Hematopoietic multipotent progenitor cell treated with erythropoietin and hydrocortisone succinate and interleukin-3 and kit ligand, for 6 days (in vitro differentiated cells): Measurements from ENCODE around the gene TMIGD2.

Experiments used
- DNase-seq: peaks from one replicate; pipeline ENCODE4 v3.0.0-alpha.2; 2015

TMIGD2 gene

DNA sequence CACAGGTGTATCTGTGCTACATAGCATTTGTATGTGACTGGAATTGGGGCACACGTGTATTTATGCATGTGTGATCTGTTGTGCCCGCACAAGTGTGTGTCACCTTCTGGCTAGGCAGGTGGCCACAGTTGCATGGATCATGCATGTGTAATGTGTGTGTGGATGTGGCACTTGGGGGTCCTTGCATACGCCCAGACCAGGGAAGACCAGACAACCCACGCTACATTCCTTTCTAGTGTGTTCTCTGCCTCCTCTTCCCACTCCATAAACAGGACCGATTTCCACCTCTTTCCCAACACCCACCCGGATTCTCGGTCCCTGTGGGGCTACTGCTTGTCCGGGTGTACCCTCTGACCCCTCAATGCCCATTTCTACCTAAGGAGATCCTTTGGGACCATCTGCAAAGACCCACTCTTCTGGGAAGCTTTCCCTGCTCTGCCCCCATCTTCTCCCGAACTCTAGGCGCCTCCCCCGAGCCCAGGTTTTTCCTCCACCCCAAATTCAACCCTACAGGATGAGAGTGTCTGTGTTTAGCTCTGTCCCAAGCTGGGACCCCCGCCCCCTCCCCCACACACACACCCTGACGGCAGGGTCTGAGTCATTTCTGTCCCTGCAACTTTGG, 24.1 kb upstream of the TMIGD2 start:
- DNase-seq: no peak

DNA sequence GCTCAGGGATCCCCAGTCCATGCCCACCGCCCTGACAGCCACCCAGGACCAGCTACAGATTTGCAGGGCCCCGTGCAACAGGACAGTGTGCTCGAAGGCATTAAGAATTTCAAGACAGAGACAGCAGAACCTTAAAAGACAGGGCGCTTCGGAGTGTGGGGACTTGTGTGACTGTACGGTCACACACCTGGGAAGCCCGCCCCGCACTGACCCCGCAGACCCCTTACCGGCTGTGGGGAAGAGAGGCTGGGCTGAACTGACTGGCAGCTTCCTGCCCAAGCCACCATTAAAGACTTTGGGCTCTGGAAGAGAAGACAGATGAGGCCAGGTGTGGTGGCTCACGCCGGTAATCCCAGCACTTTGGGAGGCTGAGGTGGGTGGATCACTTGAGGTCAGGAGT, 22.0 kb upstream of the TMIGD2 start:
- DNase-seq: no peak

DNA sequence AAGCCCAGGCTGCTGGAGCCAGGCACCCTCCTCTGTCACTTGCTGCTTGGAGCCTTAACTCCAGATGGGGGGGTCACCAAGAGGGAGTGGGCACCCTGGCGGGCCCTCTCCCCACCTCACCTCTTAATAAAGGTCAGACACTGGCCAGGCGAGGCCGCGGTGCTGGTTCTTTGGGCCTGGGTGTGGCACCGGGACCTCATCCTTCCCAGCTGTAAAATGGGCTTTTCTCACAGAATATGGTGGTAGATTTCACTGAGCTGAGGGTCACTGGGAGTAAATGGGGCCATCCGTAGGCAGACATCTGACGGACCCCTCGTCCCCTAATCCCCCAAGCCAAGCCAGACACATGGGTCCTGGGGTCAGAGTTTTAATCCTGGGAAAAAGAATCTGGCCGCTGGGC, 21.5 kb upstream of the TMIGD2 start:
- DNase-seq: no peak

DNA sequence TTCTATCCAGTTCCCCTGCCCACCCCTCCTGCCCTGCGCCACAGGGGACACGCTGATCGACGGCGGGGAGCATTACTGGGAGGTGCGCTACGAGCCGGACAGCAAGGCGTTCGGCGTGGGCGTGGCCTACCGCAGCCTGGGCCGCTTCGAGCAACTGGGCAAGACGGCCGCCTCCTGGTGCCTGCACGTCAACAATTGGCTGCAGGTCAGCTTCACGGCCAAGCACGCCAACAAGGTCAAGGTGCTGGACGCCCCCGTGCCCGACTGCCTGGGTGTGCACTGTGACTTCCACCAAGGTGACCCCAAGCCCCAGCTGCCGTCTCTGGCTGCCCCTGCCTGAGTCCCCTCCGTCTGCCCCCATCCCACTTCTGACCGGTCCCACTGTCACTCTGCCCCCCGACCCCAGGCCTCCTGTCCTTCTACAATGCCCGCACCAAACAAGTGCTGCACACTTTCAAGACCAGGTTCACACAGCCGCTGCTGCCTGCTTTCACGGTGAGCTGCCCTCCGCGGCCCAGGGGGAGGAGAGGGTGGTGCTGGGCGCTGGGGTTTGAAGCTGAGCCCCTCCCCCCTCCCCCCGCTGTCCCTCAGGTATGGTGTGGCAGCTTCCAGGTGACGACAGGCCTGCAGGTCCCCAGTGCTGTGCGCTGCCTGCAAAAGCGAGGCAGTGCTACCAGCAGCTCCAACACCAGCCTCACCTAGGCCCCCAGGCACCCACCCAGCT, 20.9 kb upstream of the TMIGD2 start:
- no peak for DNase-seq

DNA sequence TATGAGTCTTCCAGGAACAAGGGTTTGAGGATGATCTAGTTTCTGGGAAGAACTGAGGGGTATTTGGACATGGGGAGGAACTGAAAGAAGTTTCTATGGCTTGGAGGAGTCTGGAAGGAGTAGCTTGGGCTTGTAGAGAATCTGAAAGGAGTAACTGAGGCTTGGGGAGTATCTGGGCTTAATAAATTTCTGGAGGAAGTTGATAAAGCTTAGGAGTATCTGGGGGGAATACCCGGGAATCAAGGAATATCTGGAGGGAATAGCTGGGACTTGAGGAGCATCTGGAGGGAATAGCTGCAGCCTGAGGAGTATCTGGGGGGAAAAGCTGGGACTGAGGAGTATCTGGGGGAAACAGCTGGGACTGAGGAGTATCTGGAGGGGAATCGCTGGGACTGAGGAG, 18.2 kb upstream of the TMIGD2 start:
- DNase-seq: no peak

DNA sequence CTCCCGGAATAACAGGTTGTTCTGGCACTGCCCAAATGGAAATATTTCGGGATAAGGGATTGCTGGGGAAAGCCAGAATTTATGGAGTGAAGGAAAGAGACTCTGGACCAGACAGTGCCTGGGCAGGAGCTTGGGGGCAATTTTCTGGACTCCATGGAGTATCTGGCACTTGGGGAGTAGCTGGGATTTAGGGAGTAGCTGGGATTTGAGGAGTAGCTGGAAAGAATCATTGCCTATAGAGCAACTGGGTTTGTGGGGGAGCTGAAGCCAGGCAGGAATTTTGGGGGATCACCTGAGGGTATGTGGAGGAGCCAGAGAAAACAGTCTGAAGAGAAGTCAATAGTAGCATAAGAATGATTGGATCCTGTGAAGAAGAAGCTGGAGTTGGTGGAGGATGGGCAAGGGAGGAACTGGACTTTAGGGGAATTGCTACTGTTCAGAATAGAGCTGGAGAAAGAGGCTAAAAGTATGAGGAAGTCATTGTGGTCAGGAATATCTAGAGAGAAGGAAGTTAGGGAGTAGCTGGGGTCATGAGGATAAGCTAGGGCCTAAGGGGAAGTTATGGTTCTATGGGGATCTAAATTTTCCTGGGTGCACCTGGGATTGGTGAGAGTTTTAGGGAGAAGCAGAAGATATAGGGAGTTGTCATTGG, 17.0 kb upstream of the TMIGD2 start:
- DNase-seq: no peak

DNA sequence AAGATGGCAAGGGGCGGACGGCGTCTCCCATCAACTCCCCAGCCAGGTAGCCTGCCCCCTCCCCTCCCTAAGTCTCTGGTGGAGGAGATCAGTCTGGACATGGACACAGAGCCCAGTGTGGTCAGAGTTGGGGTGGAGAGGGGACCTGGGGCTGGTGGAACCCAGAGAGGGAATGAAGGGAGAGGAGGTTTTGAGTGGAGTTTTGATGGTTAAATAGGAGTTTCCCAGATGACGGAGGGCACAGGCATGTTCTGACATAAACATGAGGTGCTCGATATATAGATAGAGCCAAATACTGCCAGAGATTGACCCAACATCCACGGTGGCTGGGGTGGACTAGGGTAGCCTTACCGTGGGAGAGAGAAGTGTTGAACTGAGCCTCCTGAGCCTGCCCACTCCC, 16.3 kb upstream of the TMIGD2 start:
- no peak for DNase-seq

DNA sequence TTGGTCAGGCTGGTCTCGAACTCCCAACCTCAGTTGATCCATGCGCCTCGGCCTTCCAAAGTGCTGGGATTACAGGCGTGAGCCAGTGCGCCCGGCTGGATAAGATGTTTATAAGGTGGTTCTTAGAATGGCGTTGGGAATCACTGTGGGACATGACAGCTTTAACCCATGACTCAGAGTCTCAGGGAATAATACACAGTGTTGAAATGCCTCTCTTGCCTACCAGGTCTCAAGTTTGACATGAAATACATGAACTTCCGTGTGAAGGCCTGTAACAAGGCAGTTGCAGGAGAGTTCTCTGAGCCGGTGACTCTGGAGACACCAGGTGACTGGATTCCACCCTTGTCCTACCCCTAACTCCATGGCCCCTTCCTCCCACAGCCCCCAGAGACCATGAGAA, 14.8 kb upstream of the TMIGD2 start:
- DNase-seq: no peak

DNA sequence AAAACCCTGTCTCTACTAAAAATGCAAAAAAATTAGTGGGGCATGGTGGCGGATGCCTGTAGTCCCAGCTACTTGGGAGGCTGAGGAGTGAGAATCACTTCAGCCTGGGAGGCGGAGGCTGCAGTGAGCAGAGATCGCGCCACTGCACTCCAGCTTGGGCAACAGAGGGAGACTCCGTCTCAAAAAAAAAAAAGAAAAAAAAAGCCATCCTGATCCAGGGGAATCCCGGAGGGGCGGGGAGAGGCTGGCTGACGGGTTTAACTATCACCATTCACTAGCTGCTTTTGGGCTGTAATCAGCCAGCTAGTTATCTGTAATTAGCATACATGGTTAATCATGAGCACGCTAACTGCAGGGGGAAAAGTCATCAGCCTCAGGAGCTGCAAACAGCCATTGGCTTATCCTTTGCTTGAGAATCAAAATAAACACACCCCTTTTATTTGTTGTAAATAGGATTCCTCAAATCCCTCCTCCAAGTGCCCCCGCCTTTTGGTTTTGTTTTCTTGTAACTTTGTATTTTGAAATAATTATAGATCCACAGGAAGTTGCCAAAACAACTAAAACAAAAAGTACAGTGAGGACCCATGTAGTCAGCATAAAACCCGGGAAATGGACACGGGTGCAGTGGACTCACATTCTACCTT, 11.8 kb upstream of the TMIGD2 start:
- peak; percentile 42 for DNase-seq

DNA sequence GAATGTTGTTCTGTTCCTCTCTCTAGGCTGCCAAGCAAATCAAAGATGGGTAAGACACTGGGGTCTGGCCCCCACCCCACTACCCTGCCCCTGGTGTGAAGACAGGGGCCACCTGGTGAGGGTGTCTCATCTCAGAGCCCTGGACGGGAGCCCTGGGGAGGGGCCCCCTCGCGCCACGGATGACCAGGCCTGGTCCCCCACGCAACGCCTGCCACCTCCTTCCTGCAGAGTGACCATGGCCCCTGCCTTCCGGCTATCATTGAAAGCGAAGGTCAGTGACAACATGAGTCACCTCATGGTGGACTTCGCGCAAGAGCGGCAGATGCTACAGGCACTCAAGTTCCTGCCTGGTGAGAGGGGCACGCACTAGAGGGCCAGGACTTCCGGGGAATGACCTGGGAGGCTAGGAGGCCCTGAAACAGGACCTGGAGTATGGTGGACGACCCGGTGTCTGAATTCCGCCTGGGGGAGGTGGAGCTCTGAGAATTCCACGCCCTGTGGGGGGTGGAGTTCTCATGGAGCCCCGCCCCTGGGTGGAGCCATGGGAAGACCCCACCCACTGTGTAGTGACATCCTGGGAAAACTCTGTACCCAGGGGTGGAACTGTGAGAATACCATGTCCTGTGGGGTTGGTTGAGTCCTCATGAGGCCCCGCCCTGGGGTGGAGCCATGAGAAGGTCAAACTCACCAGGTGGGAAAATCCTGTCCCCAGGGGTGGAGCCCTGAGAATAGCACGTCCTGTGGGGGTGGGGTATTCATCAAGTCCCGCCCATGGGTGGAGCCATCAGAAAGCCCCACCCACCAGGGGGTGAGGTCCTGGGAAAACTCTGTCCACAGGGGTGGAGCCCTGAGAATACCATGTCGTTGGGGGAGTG, 8.3 kb upstream of the TMIGD2 start:
- DNase-seq: peak; percentile 41

DNA sequence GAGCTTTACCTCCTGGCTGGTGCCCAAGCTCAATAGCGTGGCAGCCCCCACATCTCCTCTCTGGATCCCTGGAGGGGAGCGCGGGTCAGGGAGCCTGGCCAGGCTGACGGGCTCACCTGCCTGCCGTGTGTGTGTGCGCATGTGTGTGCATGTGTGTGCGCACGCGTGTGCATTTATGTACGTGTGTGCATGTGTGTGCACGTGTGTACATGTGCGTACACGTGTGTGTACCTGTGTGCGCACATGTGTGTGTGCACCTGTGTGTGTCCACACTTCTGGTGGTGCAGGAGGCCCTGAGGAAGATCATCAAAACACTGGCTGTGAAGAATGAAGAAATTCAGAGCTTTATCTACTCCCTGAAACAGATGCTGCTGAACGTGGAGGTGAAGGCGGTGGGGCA, 3.5 kb upstream of the TMIGD2 start:
- DNase-seq: no peak

DNA sequence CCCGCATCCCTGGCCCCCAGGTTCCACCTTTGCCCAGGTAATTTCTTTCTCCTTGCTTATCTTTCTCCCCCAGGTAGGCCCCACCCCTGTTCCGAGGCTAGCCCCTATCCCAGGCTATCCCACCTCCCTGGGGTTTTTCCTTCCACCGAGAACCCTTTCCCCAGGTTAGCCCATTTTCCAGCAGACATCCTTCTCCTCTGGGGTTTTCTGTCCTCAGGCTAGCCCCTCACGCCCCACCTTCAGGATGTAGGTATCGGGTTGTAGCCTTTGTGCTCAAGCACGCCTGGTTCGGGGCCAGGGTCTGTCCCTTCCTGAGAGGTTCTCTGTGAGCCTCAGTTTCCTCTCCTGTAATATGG, 3.0 kb upstream of the TMIGD2 start:
- no peak for DNase-seq

DNA sequence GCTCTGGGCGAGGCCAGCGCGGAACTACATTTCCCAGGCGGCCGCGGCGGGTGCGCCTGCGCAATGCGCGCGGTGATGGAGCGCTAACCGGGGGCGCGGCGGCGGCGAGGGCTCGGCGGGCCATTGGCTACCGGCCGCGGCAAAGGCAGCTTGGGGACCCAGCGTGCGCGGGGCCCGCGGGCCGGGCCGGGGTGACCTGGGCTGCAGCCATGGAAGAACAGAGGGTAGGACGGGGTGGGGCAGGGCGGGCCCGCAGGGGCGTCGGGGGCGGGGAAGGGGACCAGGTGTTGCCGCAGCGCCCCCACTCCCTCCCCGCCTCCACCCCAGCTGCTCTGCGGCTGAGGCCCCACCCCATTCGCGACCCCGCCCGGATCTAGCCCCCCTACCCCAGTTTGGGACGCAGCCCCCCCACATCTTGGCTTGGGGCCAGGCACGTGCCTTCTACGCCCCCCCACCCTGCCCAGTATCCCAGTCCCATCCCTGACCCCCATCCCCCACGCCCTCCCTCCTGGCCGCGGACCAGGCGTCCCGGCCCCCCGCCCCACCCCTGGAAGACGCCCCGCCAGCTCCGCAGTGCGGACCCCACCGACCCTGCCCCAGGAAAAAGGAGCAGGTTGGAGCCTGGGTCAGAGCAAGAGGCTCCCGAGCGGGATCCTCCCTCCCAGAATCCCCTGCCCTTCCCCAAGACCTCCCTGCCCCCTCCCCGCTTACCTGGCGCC, 2.5 kb upstream of the TMIGD2 start, which contains the start of gene FSD1:
Gene FSD1, plus strand, starts transcription at position 61 of the 719 bp plus-strand sequence. Its CDS starts 149 bp downstream, at position 210.
- DNase-seq: peak; percentile 79

DNA sequence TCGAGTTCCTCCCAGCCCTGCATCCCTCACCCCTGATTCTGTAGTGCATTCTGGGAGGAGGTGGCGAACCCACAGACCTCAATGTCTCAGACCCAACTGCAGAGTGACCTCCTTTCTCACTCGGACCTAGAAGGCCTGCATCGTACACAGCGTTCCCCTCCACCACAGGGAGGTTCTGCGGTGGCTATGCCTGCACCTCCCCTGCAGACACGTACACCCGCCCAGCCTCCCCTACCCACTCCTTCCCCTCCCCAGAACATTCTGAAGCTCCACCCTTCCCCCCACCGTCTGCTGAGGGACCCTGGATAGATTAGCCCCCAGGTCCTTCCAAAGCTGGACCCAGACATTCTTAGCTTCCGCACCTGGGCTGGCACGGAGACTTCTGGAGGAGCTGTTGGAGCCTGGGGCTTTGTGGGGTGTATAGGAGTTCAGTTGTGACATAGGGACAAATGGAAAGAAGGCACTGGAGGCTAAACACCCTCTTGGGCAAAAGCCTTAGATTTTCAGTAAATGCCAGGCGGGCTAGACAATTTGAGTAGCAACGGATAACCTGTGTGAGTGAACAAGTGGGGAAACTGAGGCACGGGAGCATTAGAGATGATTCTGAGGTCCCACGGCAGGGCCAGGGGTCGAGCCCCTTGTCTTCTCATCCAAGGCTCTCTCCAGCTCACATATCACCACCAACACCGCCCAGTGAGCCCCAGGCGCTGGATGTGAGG, 1.8 kb upstream of the TMIGD2 start:
- no peak for DNase-seq

DNA sequence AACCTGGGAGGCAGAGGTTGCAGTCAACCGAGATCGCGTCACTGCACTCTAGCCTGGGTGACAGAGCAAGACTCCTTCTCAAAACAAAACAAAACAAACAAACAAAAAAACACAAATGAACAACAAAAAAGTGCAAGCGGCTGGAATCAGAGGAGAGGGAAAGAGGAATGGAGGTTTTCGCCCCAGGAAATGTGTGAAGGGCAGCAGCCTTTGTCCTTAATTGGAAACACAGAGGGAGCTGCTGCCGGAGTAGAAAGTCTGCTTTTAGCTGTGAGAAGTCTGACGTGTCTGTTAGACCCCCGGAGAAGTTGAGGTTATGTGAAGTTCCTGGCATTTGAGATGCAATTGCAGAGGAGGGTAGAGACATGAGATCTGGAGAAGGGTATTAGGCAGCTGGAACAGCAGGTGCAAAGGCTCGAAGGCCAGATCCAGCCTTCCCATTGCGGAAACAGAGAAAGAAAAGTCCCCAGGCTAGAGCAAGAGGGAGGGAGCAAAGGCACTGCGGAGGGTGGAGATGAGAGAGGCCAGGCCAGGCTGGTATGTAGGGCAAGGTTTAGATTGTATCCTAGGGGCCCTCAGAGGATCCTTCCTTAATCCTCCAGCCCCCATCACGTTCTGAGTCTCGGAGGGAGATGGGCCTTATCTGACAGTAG, 473 bp downstream of the TMIGD2 start:
- peak; percentile 23 for DNase-seq

DNA sequence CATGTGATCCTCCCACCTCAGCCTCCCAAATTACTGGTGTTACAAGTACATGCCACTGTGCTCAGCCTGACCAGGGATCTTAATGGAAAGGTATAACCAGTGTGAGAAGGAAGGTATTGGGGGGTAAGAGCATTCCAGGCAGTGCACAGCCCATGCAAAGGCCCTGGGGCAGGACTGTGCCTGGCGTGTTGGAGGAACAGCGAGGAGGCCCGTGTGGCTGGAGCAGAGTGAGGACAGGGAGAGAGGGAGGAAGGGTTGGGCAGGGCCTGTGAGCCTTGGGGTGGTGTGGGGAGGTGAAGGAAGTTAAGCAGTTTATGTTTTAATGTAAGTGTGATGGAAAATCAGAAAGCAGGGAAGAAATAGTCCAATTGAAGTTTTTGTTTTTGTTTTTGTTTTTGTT, 1.6 kb downstream of the TMIGD2 start:
- DNase-seq: no peak

DNA sequence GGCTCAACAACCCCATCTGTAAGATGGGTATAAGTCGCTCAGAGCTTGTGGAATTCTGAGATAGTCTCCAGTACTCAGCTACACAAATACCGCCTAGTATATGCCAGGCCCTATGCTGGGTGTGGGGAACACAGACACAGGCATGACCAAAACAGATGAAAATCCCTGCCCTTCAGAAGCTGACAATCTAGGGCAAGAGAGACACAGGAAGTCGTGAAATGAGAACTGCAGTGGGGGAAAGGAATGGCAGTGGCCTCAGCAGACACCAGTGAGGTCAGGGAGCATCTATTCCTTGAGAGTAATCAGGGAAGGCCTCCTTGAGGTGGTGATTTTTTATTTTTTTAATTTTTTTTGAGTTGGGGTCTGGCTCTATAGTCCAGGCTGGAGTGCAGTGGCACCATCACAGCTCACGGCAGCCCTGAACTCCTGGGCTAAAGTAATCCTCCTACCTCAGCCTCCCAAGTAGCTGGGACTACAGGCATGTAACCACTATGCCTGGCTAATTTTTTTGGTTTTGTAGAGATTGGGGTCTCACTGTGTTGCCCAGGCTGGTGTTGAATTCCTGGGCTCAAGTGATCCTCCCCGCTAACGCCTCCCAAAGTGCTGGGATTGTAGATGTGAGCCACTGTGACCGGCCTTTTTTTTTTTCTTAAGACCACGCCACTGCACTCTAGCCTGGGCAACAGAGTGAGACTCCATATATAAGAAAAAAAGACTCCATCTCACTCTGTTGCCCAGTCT, 3.2 kb downstream of the TMIGD2 start:
- DNase-seq: no peak

DNA sequence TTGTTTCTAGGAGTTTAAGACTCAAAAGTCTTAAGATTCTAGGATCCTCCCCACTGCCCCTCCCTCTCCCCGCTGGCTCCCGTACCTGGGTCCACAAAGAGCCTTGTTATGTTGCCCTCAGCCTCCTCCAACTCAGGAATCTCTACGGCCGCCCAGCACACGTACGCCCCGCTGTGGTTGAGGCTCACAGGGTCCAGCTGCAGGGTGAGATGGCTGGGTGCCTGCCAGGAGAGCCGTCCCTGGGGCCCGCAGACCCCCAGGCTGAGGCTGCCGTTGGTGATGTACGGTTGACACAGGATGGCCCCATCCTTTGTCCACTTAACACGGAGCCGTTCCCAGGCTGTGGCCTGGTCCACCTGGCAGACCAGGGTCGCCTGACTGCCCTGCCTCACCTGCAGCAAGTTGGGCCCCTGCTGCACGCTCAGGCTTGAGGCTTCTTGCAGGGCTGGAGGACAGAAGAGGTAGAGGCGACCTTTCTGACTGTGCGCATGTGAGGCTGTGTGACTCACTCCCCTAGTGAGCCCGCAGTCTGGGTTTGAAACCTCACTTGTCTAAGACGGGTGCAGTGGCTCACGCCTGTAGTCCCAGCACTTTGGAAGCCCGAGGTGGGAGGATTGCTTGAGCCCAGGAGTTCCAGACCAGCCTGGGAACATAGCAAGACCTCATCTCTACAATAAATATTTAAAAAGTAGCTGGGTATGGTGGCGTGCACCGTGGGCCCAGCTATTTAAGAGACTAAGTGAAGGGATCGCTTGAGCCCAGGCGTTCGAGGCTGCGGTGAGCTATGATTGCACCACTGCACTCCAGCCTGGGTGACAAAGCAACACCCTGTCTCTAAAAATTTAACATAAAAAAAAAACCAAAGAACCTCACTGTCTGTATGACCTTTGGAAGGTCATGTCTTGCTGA, 4.0 kb downstream of the TMIGD2 start:
- DNase-seq: no peak
